Measurements from ENCODE around the gene SECISBP2. TPM values are rescaled to one million over a fixed set of nuclear protein-coding genes. Genes with fewer than 3 reads are reported as not detected.

SECISBP2 gene
- polyA plus RNA-seq, 2 of the 4 experiments (the other 2 are of a cell fraction): 16.3 to 43.4 TPM

DNA sequence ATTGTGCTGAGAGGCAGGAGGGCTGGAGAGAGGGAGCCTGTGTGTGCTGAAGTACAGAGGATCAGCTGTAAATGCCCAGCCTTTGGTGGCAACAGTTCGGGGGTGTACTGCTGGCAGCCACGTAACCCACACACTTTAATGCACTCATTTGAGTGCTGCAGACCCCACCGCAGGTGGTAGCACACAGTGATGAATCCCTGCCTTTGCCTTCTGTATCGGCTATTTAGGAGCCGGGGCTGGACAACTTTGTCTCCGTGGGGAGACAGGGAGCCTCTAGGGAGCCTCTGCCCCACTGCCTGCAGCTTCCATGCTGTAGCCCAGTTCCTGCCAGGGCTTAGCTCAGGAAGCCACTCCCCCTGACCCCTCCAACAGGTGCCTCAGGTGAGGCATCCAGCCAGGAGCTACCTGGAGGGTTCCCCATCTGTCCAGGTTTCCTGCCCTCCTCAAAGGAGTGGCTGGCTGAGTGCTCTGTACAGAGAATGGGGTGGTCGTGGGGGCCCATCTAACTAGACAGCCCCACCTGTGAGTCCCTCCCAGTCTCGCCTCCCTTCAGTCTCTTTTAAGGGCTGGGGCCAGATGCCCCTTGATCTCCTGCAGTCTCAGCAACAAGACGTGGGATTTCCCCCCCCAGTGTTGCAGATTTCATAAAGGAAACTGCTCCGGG lies 44.5 kb downstream of the SECISBP2 start:
- TF ChIP-seq EP300 (IDR thresholded peaks at IDR 0.05) (no peak), ZFP36 (IDR thresholded peaks at IDR 0.05; ENCODE audit: borderline replicate concordance, partially characterized antibody) (no peak), RNF2 (IDR thresholded peaks at IDR 0.05; ENCODE audit: borderline replicate concordance, low read depth) (no peak), GATA3 (IDR thresholded peaks at IDR 0.05; ENCODE audit: borderline replicate concordance) (no peak), MYC (IDR thresholded peaks at IDR 0.05; ENCODE audit: borderline replicate concordance, low read length) (no peak), CHD2 (IDR thresholded peaks at IDR 0.05; ENCODE audit: low read length, partially characterized antibody) (no peak), EHF (CRISPR knock-in tag; IDR thresholded peaks at IDR 0.05) (no peak), HOXA7 (CRISPR knock-in tag; IDR thresholded peaks at IDR 0.05) (no peak), POLR2AphosphoS2 (conservative IDR thresholded peaks at IDR 0.05; ENCODE audit: low read length) (no peak), SREBF2 (IDR thresholded peaks at IDR 0.05) (no peak)
- TF ChIP-seq, protein P1, sequence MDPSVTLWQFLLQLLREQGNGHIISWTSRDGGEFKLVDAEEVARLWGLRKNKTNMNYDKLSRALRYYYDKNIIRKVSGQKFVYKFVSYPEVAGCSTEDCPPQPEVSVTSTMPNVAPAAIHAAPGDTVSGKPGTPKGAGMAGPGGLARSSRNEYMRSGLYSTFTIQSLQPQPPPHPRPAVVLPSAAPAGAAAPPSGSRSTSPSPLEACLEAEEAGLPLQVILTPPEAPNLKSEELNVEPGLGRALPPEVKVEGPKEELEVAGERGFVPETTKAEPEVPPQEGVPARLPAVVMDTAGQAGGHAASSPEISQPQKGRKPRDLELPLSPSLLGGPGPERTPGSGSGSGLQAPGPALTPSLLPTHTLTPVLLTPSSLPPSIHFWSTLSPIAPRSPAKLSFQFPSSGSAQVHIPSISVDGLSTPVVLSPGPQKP (IDR thresholded peaks at IDR 0.05; ENCODE audit: low read depth, low read length): no peak
- TF ChIP-seq, protein P2, sequence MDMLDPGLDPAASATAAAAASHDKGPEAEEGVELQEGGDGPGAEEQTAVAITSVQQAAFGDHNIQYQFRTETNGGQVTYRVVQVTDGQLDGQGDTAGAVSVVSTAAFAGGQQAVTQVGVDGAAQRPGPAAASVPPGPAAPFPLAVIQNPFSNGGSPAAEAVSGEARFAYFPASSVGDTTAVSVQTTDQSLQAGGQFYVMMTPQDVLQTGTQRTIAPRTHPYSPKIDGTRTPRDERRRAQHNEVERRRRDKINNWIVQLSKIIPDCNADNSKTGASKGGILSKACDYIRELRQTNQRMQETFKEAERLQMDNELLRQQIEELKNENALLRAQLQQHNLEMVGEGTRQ (IDR thresholded peaks at IDR 0.05): no peak
- ChIA-PET POLR2A (no interaction called here), CTCF (interaction anchor here (1.6 to 2.6 kb wide), 2 partner anchors 11 to 39 kb away, joined by 3 to 9 read pairs; no protein-coding TSS in a partner anchor)
- Histone ChIP-seq H3K4me2 (no peak overlapping the region), H3K9me3 (no peaks in the 10 kb centered on the region), H3K4me1 (no peaks in the 10 kb centered on the region), H3K4me3 (no peak overlapping the region), H3K27ac (no peak overlapping the region)
- FAIRE-seq (no peak), ATAC-seq (no peak), DNase-seq (ENCODE audit: low read depth in 1 of 2, low spot score in 1 of 2) (no peak)
- 96% methylated on average over 10 of the region's 10 CpGs for WGBS (ENCODE audit: missing lambda C conversion rate)

DNA sequence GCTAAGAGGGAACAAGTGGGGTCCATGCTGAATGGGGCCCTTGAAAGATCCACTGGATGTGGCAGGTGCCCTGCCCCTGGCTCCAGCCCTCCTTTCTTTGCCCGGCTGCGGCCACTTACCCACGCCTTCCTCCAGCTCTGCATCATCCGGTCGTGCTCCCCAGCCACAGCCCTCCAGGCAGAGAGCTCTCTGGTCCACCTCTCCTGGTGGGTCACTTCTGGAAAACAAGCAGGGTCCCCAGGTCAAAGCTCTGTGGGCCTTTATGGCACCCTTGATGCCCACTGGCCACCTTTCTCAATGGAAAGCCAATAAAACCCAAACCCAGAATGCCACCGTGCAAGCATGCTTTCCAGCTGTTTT lies 45.0 kb downstream of the SECISBP2 start:
- no peak overlapping the region for H3K4me2 ChIP-seq
- ATAC-seq: no peak
- POLR2A ChIA-PET: no interaction called here
- TF ChIP-seq JUN (IDR thresholded peaks at IDR 0.05): no peak
- TF ChIP-seq MYC (IDR thresholded peaks at IDR 0.05; ENCODE audit: borderline replicate concordance, low read length): no peak
- TF ChIP-seq FOSL2 (IDR thresholded peaks at IDR 0.05): no peak
- no peak for TF ChIP-seq FOSL2 (CRISPR knock-in tag; IDR thresholded peaks at IDR 0.05)
- no peak for TF ChIP-seq CBX2 (IDR thresholded peaks at IDR 0.05; ENCODE audit: borderline replicate concordance, low read depth)
- no peak for TF ChIP-seq BHLHE40 (IDR thresholded peaks at IDR 0.05; ENCODE audit: low read depth, low read length)
- TF ChIP-seq, protein P3, sequence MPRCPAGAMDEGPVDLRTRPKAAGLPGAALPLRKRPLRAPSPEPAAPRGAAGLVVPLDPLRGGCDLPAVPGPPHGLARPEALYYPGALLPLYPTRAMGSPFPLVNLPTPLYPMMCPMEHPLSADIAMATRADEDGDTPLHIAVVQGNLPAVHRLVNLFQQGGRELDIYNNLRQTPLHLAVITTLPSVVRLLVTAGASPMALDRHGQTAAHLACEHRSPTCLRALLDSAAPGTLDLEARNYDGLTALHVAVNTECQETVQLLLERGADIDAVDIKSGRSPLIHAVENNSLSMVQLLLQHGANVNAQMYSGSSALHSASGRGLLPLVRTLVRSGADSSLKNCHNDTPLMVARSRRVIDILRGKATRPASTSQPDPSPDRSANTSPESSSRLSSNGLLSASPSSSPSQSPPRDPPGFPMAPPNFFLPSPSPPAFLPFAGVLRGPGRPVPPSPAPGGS (IDR thresholded peaks at IDR 0.05): no peak
- no peak for TF ChIP-seq ZSCAN20 (CRISPR knock-in tag; IDR thresholded peaks at IDR 0.05)
- TF ChIP-seq POLR2AphosphoS2 (conservative IDR thresholded peaks at IDR 0.05; ENCODE audit: low read length): no peak
- TF ChIP-seq, protein P4, sequence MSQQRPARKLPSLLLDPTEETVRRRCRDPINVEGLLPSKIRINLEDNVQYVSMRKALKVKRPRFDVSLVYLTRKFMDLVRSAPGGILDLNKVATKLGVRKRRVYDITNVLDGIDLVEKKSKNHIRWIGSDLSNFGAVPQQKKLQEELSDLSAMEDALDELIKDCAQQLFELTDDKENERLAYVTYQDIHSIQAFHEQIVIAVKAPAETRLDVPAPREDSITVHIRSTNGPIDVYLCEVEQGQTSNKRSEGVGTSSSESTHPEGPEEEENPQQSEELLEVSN (IDR thresholded peaks at IDR 0.05; ENCODE audit: borderline replicate concordance, low read depth): no peak
- TF ChIP-seq, protein P5, sequence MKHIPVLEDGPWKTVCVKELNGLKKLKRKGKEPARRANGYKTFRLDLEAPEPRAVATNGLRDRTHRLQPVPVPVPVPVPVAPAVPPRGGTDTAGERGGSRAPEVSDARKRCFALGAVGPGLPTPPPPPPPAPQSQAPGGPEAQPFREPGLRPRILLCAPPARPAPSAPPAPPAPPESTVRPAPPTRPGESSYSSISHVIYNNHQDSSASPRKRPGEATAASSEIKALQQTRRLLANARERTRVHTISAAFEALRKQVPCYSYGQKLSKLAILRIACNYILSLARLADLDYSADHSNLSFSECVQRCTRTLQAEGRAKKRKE (CRISPR knock-in tag; IDR thresholded peaks at IDR 0.05; ENCODE audit: low read depth): no peak
- TF ChIP-seq MAFK (IDR thresholded peaks at IDR 0.05; ENCODE audit: partially characterized antibody): no peak
- no peak for TF ChIP-seq CBX8 (IDR thresholded peaks at IDR 0.05)
- no peaks in the 10 kb centered on the region for H3K4me1 ChIP-seq
- no peak overlapping the region for H3K4me3 ChIP-seq
- DNase-seq (ENCODE audit: low read depth in 1 of 2, low spot score in 1 of 2): no peak
- H3K27ac ChIP-seq: no peak overlapping the region
- no peaks in the 10 kb centered on the region for H3K9me3 ChIP-seq
- CTCF ChIA-PET: interaction anchor here (1.6 to 2.6 kb wide), 2 partner anchors 11 to 39 kb away, joined by 3 to 9 read pairs; no protein-coding TSS in a partner anchor
- no peak for FAIRE-seq
- 97% methylated on average over 6 of the region's 6 CpGs for WGBS (ENCODE audit: missing lambda C conversion rate)
